Peyer's patch (tissue), 4 donors: ENCODE results near the gene IMPACT.

Source experiments
- POLR2A ChIP-seq, 2 donors: fragments of 450-650 bp; IDR thresholded peaks; one replicate each; pipeline ENCODE4 v1.5.1; 2017; ENCODE audit warnings: antibody characterized with exemption in 2 of 2, mild to moderate bottlenecking in 2 of 2, moderate library complexity in 2 of 2
- TF ChIP-seq, protein P1 (sequence below), 6 experiments: fragments of 450-650 bp in 4 of 6; fragments of 200-600 bp in 2 of 6; sonication (generic) in 1 of 6; IDR thresholded peaks; one replicate each; pipeline ENCODE4 v1.5.1; 2017 to 2019; ENCODE audit warnings: antibody characterized with exemption in 6 of 6, mild to moderate bottlenecking in 3 of 6, moderate library complexity in 1 of 6

DNA sequence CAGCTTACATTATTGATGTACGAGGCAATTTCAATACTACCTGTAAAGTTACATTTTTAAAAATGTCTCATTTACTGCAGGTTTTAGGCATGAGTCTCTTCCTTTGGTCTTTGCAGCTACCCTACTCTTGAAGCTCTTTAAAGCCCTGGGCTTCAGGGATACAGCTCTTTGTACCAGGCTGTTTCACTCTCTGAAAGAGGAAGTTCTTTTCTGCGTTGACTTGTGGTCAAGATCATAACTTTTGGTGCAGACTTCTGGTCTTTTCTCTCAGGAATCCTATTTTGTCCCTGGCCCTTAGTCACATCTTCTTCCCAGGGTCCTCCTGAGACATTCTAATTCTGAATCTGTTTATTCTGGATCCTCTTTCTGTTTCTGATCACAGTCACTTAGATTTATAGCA lies 17.4 kb downstream of the IMPACT start:
- TF ChIP-seq, protein P1, sequence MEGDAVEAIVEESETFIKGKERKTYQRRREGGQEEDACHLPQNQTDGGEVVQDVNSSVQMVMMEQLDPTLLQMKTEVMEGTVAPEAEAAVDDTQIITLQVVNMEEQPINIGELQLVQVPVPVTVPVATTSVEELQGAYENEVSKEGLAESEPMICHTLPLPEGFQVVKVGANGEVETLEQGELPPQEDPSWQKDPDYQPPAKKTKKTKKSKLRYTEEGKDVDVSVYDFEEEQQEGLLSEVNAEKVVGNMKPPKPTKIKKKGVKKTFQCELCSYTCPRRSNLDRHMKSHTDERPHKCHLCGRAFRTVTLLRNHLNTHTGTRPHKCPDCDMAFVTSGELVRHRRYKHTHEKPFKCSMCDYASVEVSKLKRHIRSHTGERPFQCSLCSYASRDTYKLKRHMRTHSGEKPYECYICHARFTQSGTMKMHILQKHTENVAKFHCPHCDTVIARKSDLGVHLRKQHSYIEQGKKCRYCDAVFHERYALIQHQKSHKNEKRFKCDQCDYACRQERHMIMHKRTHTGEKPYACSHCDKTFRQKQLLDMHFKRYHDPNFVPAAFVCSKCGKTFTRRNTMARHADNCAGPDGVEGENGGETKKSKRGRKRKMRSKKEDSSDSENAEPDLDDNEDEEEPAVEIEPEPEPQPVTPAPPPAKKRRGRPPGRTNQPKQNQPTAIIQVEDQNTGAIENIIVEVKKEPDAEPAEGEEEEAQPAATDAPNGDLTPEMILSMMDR (IDR thresholded peaks at IDR 0.05): no peak
- no peak for TF ChIP-seq POLR2A (IDR thresholded peaks at IDR 0.05)
